ENCODE measurements around the gene RGMB.

GRCh38 chr5:98798371-98798770 lies 24.9 kb downstream of the RGMB start:
- TF ChIP-seq, protein P1, sequence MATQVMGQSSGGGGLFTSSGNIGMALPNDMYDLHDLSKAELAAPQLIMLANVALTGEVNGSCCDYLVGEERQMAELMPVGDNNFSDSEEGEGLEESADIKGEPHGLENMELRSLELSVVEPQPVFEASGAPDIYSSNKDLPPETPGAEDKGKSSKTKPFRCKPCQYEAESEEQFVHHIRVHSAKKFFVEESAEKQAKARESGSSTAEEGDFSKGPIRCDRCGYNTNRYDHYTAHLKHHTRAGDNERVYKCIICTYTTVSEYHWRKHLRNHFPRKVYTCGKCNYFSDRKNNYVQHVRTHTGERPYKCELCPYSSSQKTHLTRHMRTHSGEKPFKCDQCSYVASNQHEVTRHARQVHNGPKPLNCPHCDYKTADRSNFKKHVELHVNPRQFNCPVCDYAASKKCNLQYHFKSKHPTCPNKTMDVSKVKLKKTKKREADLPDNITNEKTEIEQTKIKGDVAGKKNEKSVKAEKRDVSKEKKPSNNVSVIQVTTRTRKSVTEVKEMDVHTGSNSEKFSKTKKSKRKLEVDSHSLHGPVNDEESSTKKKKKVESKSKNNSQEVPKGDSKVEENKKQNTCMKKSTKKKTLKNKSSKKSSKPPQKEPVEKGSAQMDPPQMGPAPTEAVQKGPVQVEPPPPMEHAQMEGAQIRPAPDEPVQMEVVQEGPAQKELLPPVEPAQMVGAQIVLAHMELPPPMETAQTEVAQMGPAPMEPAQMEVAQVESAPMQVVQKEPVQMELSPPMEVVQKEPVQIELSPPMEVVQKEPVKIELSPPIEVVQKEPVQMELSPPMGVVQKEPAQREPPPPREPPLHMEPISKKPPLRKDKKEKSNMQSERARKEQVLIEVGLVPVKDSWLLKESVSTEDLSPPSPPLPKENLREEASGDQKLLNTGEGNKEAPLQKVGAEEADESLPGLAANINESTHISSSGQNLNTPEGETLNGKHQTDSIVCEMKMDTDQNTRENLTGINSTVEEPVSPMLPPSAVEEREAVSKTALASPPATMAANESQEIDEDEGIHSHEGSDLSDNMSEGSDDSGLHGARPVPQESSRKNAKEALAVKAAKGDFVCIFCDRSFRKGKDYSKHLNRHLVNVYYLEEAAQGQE (IDR thresholded peaks at IDR 0.05; ENCODE audit: insufficient read depth in 1 of 2, low read depth in 2 of 2, low read length in 2 of 2), result no peak
- no peak for TF ChIP-seq POLR2AphosphoS5 (IDR thresholded peaks at IDR 0.05; ENCODE audit: low read depth, low read length)
